Upper lobe of left lung (tissue), 6 donors: ENCODE results near the gene NAGK. TPM values are rescaled to one million over a fixed set of nuclear protein-coding genes. Genes with fewer than 3 reads are reported as not detected.

ENCODE experiments used
- ATAC-seq, 2 donors: fragments of 200-7000 bp; cut with Tn5 transposase; one replicate each; pipeline ENCODE4 v1.9.1; 2022; ENCODE audit warnings: mild to moderate bottlenecking in 2 of 2, moderate library complexity in 2 of 2; ENCODE audit not compliant: low FRiP score in 2 of 2
- DNase-seq, 2 donors: peaks; one replicate each; pipeline ENCODE4 v3.0.0-alpha.2; 2019 to 2020
- H3K27ac ChIP-seq, 4 donors: fragments of 200-600 bp; sonication (generic); one replicate each; pipeline ENCODE4 v1.5.1; 2016 to 2019
- H3K27me3 ChIP-seq, 4 donors: fragments of 200-600 bp; sonication (generic); one replicate each; pipeline ENCODE4 v1.5.1; 2017 to 2019
- H3K36me3 ChIP-seq, 4 donors: fragments of 200-600 bp; sonication (generic); one replicate each; pipeline ENCODE4 v1.5.1; 2016 to 2019
- H3K4me1 ChIP-seq, 4 donors: fragments of 200-600 bp; sonication (generic); one replicate each; pipeline ENCODE4 v1.5.1; 2018 to 2019
- H3K4me3 ChIP-seq, 4 donors: fragments of 200-600 bp; sonication (generic); one replicate each; pipeline ENCODE4 v1.5.1; 2017 to 2019; ENCODE audit warnings: mild to moderate bottlenecking in 2 of 4, moderate library complexity in 1 of 4
- H3K9me3 ChIP-seq, 4 donors: fragments of 200-600 bp; sonication (generic); one replicate each; pipeline ENCODE4 v1.5.1; 2018 to 2019
- EP300 ChIP-seq, 4 donors: sonication (generic); formaldehyde crosslinking; IDR thresholded peaks; one replicate each; pipeline ENCODE4 v1.5.1; 2017; ENCODE audit warnings: antibody characterized with exemption in 4 of 4, control low read depth in 2 of 4
- POLR2A ChIP-seq, 4 donors: fragments of 450-650 bp; IDR thresholded peaks; one replicate each; pipeline ENCODE4 v1.5.1; 2016 to 2017; ENCODE audit warnings: antibody characterized with exemption in 4 of 4, mild to moderate bottlenecking in 2 of 4
- POLR2AphosphoS5 ChIP-seq, 2 donors: sonication (generic); formaldehyde crosslinking; IDR thresholded peaks; one replicate each; pipeline ENCODE4 v1.5.1; 2017; ENCODE audit warnings: antibody characterized with exemption in 2 of 2
- WGBS, 2 donors: methylation state at CpG; one replicate each; pipeline ENCODE4 v1.1.5; 2017 to 2018; 5-methylcytosine and 5-hydroxymethylcytosine counted together
- total RNA-seq, 6 donors: library from RNA; depleted of rRNA in 4 of 6; stranded (reverse); fragments of >200 nt in 4 of 6; gene quantifications; one replicate each; pipeline versions ENCODE4 v1.1.0 to v1.2.1, GENCODE V29; 2016 to 2021
- TF ChIP-seq, protein P1 (sequence below), 6 experiments: fragments of 450-650 bp in 4 of 6; fragments of 200-600 bp in 2 of 6; sonication (generic) in 2 of 6; IDR thresholded peaks; one replicate each; pipeline ENCODE4 v1.5.1; 2016 to 2019; ENCODE audit warnings: antibody characterized with exemption in 6 of 6
- donor health status: DM: no; HTN: no; CAD: no; lungs with moderate emphysema.
- donor health status: DM: no; HTN: yes; CAD: no; lungs with severe emphysema.

NAGK gene
- total RNA-seq, 6 donors from 2014 or later, result 51.4 to 157 (median 139) TPM

DNA sequence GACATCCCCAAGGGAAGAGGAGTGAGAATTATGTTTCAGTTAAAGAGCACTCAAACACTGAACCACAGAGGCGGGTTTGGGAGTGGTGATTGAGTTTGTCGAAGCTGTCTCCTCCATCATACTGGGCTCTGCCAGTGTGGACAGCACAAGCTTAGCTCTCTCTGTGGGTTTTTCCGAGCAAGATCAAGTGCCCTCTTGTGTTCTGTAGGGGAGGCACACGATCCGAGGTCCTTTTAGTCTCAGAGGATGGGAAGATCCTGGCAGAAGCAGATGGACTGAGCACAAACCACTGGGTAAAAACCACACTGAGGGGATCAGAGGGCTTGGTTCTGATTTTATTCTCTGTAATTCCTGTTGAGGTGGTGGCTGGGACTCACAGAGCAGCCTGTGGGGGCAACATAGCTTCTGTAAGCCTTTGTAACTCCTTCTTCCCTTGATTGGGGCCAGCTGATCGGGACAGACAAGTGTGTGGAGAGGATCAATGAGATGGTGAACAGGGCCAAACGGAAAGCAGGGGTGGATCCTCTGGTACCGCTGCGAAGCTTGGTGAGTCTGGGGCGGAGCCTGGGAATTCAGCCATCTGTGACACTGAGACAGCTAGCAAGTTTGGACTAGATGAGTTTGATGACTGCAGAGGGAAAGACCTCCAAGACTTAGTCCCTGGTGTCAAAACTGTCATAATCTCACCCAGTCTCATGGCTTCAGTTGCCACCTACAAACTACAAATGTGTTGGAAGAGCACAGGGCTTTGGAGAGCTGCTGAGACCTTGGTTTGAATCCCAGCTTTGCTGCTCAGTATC is 2.0 kb downstream of the NAGK start:
- Histone ChIP-seq H3K36me3 (peaks cover 0 to 36% (median 20%) of the 10 kb centered on the region in 4 donors), H3K4me1 (peaks cover 34 to 54% (median 46%) of the 10 kb centered on the region in 4 donors), H3K4me3 (peak overlapping the region in 1 of 4 donors; percentile 91), H3K9me3 (no peaks in the 10 kb centered on the region), H3K27me3 (no peaks in the 10 kb centered on the region), H3K27ac (peak overlapping the region in 1 of 4 donors; percentile 99)
- TF ChIP-seq, protein P1, sequence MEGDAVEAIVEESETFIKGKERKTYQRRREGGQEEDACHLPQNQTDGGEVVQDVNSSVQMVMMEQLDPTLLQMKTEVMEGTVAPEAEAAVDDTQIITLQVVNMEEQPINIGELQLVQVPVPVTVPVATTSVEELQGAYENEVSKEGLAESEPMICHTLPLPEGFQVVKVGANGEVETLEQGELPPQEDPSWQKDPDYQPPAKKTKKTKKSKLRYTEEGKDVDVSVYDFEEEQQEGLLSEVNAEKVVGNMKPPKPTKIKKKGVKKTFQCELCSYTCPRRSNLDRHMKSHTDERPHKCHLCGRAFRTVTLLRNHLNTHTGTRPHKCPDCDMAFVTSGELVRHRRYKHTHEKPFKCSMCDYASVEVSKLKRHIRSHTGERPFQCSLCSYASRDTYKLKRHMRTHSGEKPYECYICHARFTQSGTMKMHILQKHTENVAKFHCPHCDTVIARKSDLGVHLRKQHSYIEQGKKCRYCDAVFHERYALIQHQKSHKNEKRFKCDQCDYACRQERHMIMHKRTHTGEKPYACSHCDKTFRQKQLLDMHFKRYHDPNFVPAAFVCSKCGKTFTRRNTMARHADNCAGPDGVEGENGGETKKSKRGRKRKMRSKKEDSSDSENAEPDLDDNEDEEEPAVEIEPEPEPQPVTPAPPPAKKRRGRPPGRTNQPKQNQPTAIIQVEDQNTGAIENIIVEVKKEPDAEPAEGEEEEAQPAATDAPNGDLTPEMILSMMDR (IDR thresholded peaks at IDR 0.05), result peak in 1 of 6 experiments; percentile 8
- TF ChIP-seq POLR2A (IDR thresholded peaks at IDR 0.05) (no peak), EP300 (IDR thresholded peaks at IDR 0.05) (no peak)
- no peak for ATAC-seq
- 64 to 70% methylated on average over 8 to 10 of the region's 10 CpGs for WGBS, 2 donors
- DNase-seq, result no peak

DNA sequence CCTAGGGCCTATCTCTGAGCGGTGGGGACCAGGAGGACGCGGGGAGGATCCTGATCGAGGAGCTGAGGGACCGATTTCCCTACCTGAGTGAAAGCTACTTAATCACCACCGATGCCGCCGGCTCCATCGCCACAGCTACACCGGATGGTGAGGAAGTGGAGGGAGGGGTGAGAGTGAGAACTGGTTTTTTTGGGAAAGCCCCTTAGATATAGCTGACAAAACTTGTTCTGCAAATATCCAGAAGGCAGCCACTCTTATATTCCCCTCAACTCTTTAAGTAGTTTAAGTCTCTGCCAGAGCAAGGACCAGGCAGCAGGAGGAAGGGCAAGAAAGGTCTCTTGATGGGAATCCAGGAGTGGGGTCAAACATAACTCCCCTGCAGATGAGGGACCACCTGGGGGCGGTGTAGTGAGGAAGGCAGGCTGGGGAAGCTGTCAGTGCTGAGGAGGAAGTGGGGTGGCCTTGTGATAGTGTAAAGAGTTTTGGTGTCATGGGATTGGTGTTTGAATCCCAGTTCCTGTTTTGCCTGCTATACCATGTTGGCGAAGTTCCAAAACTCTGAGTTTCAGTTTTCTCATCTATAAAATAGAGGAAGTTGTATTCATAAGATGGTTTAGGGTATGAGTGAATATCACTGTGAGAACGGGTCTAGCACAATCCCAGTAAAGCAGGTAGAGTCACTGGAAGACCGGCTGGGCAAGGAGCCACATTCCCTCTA is 3.4 kb downstream of the NAGK start:
- peaks cover 5 to 49% (median 33%) of the 10 kb centered on the region in 4 donors for H3K36me3 ChIP-seq
- DNase-seq (peak in 1 of 2 donors; percentile 47), ATAC-seq (no peak)
- peak overlapping the region in 2 of 4 donors; percentile 9 to 13 for H3K4me3 ChIP-seq
- H3K9me3 ChIP-seq, result no peaks in the 10 kb centered on the region
- 23 to 37% methylated on average over 14 of the region's 14 CpGs for WGBS, 2 donors
- peak overlapping the region; percentile 41 to 85 (median 73) for H3K27ac ChIP-seq
- no peak for TF ChIP-seq POLR2A (IDR thresholded peaks at IDR 0.05)
- TF ChIP-seq, protein P1 (IDR thresholded peaks at IDR 0.05), result peak in 1 of 6 experiments; percentile 11
- TF ChIP-seq EP300 (IDR thresholded peaks at IDR 0.05), result no peak
- TF ChIP-seq POLR2AphosphoS5 (IDR thresholded peaks at IDR 0.05), result peak in 1 of 2 donors; percentile 31
- no peaks in the 10 kb centered on the region for H3K27me3 ChIP-seq
- peaks cover 34 to 54% (median 46%) of the 10 kb centered on the region in 4 donors for H3K4me1 ChIP-seq

DNA sequence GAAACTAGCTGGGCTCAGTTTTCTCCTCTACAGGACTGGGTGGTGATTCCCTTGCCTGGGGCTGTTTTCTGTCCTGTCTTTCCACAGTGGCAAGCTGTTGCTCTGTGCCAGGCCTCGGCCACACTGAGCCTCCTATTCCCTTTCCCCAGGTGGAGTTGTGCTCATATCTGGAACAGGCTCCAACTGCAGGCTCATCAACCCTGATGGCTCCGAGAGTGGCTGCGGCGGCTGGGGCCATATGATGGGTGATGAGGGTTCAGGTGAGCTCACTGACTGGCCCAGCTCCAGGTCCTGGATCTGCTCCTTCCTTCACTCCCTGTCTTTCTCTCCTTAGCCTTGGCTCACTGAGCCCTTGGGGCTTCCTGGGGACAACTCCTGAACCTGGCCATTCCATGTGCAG is 4.0 kb downstream of the NAGK start:
- Histone ChIP-seq H3K4me1 (peaks cover 30 to 47% (median 42%) of the 10 kb centered on the region in 4 donors), H3K4me3 (no peak overlapping the region), H3K36me3 (peaks cover 6 to 55% (median 39%) of the 10 kb centered on the region in 4 donors), H3K9me3 (no peaks in the 10 kb centered on the region), H3K27ac (peak overlapping the region; percentile 41 to 85 (median 73)), H3K27me3 (no peaks in the 10 kb centered on the region)
- 90 to 100% methylated on average over 3 to 4 of the region's 4 CpGs for WGBS, 2 donors
- TF ChIP-seq, protein P1 (IDR thresholded peaks at IDR 0.05), result no peak
- no peak for ATAC-seq
- peak in 1 of 2 donors; percentile 40 for DNase-seq

DNA sequence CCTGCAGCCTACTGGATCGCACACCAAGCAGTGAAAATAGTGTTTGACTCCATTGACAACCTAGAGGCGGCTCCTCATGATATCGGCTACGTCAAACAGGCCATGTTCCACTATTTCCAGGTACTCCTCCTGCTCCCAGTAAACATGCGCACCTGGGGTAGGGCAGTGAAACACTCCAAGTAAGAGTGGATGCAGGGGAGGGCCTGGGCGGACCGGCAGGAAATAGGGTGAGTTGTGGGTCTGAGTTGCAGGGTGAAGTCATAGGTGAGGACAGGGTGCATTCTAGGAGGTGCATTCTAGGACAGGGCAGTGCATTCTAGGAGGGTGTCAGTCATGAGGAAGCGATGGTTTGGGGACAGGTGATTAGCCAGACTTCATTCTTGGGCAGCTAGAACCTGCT is 5.0 kb downstream of the NAGK start:
- Histone ChIP-seq H3K4me1 (peaks cover 28 to 44% (median 41%) of the 10 kb centered on the region in 4 donors), H3K27me3 (no peaks in the 10 kb centered on the region), H3K27ac (no peak overlapping the region), H3K9me3 (no peaks in the 10 kb centered on the region), H3K4me3 (no peak overlapping the region), H3K36me3 (peaks cover 11 to 65% (median 46%) of the 10 kb centered on the region in 4 donors)
- 86 to 97% methylated on average over 8 of the region's 8 CpGs for WGBS, 2 donors
- TF ChIP-seq POLR2AphosphoS5 (IDR thresholded peaks at IDR 0.05), result no peak
- TF ChIP-seq, protein P1 (IDR thresholded peaks at IDR 0.05), result no peak
- no peak for TF ChIP-seq EP300 (IDR thresholded peaks at IDR 0.05)
- no peak for TF ChIP-seq POLR2A (IDR thresholded peaks at IDR 0.05)
- ATAC-seq (no peak), DNase-seq (no peak)
